Caco-2 (cell line): Measurements from ENCODE around the gene SH3GL2. TPM values are rescaled to one million over a fixed set of nuclear protein-coding genes. Genes with fewer than 3 reads are reported as not detected.

Experiments used
- BruUV-seq: library from RNA; stranded (reverse); fragments of 400-500 nt; replicated peaks from 2 replicates; lab custom pipeline; 2021; lab: Mats Ljungman, UMichigan
- CTCF ChIA-PET: fragments of 300-600 bp; sonication (Branson Sonifier 250); formaldehyde crosslinking; loops from one replicate; lab custom pipeline; 2022; ENCODE audit warnings: antibody characterized with exemption; lab: Charles Lee
- POLR2A ChIA-PET: fragments of 300-600 bp; sonication (Branson Sonifier 250); formaldehyde crosslinking; loops from one replicate; lab custom pipeline; 2022; ENCODE audit warnings: antibody characterized with exemption; lab: Charles Lee
- DNase-seq, 2 experiments: peaks; one replicate each; pipeline versions ENCODE4 v3.0.0 to v3.0.0-alpha.2; 2020 to 2022
- H3K27me3 ChIP-seq: replicated peaks from 2 replicates; pipeline ENCODE4 v1.6.0; 2011; ENCODE audit warnings: low read length; ENCODE audit not compliant: control insufficient read depth, insufficient read depth
- H3K36me3 ChIP-seq: 2 replicates; pipeline ENCODE4 v1.5.1; 2011; ENCODE audit warnings: low read length; ENCODE audit not compliant: control insufficient read depth, insufficient read depth
- H3K4me1 ChIP-seq: fragments of 250-450 bp; sonication (Bioruptor Pico); 2 replicates; pipeline ENCODE4 v1.5.1; 2020; ENCODE audit warnings: mild to moderate bottlenecking
- H3K4me3 ChIP-seq: 2 replicates; pipeline ENCODE4 v1.5.1; 2011; ENCODE audit warnings: low read depth, mild to moderate bottlenecking, control low read depth, low read length
- H3K9me3 ChIP-seq: fragments of 250-450 bp; sonication (Bioruptor Pico); 2 replicates; pipeline ENCODE4 v1.5.1; 2020; ENCODE audit warnings: mild to moderate bottlenecking, moderate library complexity
- H3K27ac Mint-ChIP-seq: one replicate; pipeline ENCODE4 v1.8.0; 2022; ENCODE audit warnings: mixed read lengths; ENCODE audit not compliant: unreplicated experiment
- H3K27me3 Mint-ChIP-seq: one replicate; pipeline ENCODE4 v1.8.0; 2022; ENCODE audit warnings: mixed read lengths; ENCODE audit not compliant: insufficient read depth, unreplicated experiment
- H3K36me3 Mint-ChIP-seq: one replicate; pipeline ENCODE4 v1.8.0; 2022; ENCODE audit warnings: mild to moderate bottlenecking, mixed read lengths; ENCODE audit not compliant: insufficient read depth, unreplicated experiment
- H3K4me1 Mint-ChIP-seq: one replicate; pipeline ENCODE4 v1.8.0; 2022; ENCODE audit warnings: low read depth, mixed read lengths; ENCODE audit not compliant: unreplicated experiment
- H3K4me3 Mint-ChIP-seq: one replicate; pipeline ENCODE4 v1.8.0; 2022; ENCODE audit warnings: mild to moderate bottlenecking, moderate library complexity, mixed read lengths; ENCODE audit not compliant: unreplicated experiment
- H3K9me3 Mint-ChIP-seq: one replicate; pipeline ENCODE4 v1.8.0; 2022; ENCODE audit warnings: mixed read lengths; ENCODE audit not compliant: unreplicated experiment
- CTCF ChIP-seq, 2 experiments: fragments of 200-600 bp in 1 of 2; IDR thresholded peaks; 1 replicate in 1 of 2; 2 replicates in 1 of 2; pipeline versions ENCODE4 v1.5.1 to v1.8.0; 2011 to 2022; ENCODE audit warnings: antibody characterized with exemption in 1 of 2, control low read depth in 1 of 2, inconsistent platforms in 1 of 2, low read depth in 1 of 2, low read length in 1 of 2, mild to moderate bottlenecking in 1 of 2, moderate library complexity in 1 of 2; ENCODE audit not compliant: insufficient read depth in 1 of 2, severe bottlenecking in 1 of 2, unreplicated experiment in 1 of 2
- intact Hi-C: fragments of 100-400 bp; cut with micrococcal nuclease; formaldehyde crosslinking; loops from one replicate; pipeline ENCODE4 v1.10.0; 2022; ENCODE audit not compliant: unreplicated experiment
- total RNA-seq: library from RNA; stranded (reverse); gene quantifications from 2 replicates; pipeline ENCODE4 v1.2.3, GENCODE V29; 2022

SH3GL2 gene
- total RNA-seq, 1 experiment from 2014 or later: not detected

DNA sequence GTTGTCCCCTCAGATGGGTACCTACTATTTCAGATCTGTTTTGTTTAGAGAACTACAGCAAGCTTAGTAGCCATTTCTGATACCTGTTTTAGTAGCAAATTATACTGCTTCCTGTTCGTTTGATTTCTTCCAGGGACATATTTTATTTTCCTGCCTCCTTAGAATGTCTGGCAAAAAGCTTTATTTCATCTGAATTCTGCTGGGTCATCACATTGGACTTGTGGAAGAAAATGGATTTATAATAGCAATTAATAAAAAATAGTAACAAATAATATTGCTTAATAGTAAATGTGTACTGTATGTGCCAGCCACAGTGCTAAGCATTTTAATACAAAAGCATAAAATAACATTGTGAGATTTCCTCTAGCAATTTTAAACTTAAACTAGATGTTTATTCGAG, 79.4 kb downstream of the SH3GL2 start:
- POLR2A ChIA-PET: no interaction called here
- H3K9me3 Mint-ChIP-seq: no peaks in the 10 kb centered on the region
- H3K4me1 Mint-ChIP-seq: no peaks in the 10 kb centered on the region
- H3K4me3 ChIP-seq: no peak overlapping the region
- intact Hi-C loops: loop anchor here (10.0 kb wide), 1 partner anchor 123 kb away; no protein-coding TSS in a partner anchor
- no peaks in the 10 kb centered on the region for H3K27me3 ChIP-seq
- H3K9me3 ChIP-seq: no peaks in the 10 kb centered on the region
- H3K27ac Mint-ChIP-seq: no peak overlapping the region
- no TSS peak for BruUV-seq
- no peak overlapping the region for H3K4me3 Mint-ChIP-seq
- no peaks in the 10 kb centered on the region for H3K4me1 ChIP-seq
- no peak for DNase-seq
- CTCF ChIA-PET: no interaction called here
- H3K27me3 Mint-ChIP-seq: peaks cover 6% of the 10 kb centered on the region
- TF ChIP-seq CTCF (IDR thresholded peaks at IDR 0.05; ENCODE audit: insufficient read depth in 1 of 2, low read depth in 1 of 2, low read length in 1 of 2, severe bottlenecking in 1 of 2, unreplicated experiment in 1 of 2): no peak
- H3K36me3 Mint-ChIP-seq: no peaks in the 10 kb centered on the region
- H3K36me3 ChIP-seq: no peaks in the 10 kb centered on the region

GRCh38 chr9:17660158-17660557, 81.3 kb downstream of the SH3GL2 start:
- Mint-ChIP-seq H3K4me3 (no peak overlapping the region), H3K27ac (no peak overlapping the region), H3K4me1 (no peaks in the 10 kb centered on the region), H3K9me3 (no peaks in the 10 kb centered on the region), H3K36me3 (no peaks in the 10 kb centered on the region), H3K27me3 (peaks cover 3% of the 10 kb centered on the region)
- no peaks in the 10 kb centered on the region for H3K9me3 ChIP-seq
- no peak overlapping the region for H3K4me3 ChIP-seq
- no peaks in the 10 kb centered on the region for H3K27me3 ChIP-seq
- no peak for DNase-seq
- no peak for TF ChIP-seq CTCF (IDR thresholded peaks at IDR 0.05; ENCODE audit: insufficient read depth in 1 of 2, low read depth in 1 of 2, low read length in 1 of 2, severe bottlenecking in 1 of 2, unreplicated experiment in 1 of 2)
- POLR2A ChIA-PET: no interaction called here
- H3K36me3 ChIP-seq: no peaks in the 10 kb centered on the region
- no TSS peak for BruUV-seq
- H3K4me1 ChIP-seq: no peaks in the 10 kb centered on the region
- CTCF ChIA-PET: no interaction called here
- intact Hi-C loops: no loop called here

DNA sequence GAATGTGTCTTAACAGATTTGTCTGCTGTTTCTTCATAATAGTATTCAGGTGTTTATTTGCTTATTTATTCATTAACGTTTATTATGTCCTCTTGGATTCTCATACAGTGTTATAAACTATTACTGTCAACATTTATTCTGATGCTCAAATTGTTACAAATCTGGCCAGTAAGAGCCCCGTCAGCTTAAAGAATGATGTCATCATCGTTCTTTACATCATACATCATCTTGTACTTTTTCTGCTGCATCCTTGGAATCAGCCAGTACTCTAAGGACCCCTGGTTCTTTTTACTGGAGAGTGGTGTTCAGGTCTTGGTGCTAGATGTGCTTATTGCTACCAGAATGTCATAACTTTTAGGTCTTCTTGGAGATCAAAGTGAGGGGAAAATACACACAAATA, 86.6 kb downstream of the SH3GL2 start:
- POLR2A ChIA-PET: no interaction called here

More for the DNA sequence above, 86.6 kb downstream of the SH3GL2 start:
- Mint-ChIP-seq H3K4me1 (no peaks in the 10 kb centered on the region), H3K27ac (no peak overlapping the region), H3K9me3 (no peaks in the 10 kb centered on the region), H3K27me3 (peaks cover 3% of the 10 kb centered on the region), H3K36me3 (no peaks in the 10 kb centered on the region), H3K4me3 (no peak overlapping the region)
- TF ChIP-seq CTCF (IDR thresholded peaks at IDR 0.05; ENCODE audit: insufficient read depth in 1 of 2, low read depth in 1 of 2, low read length in 1 of 2, severe bottlenecking in 1 of 2, unreplicated experiment in 1 of 2): no peak
- no peak for DNase-seq
- Histone ChIP-seq H3K27me3 (no peaks in the 10 kb centered on the region), H3K4me1 (no peaks in the 10 kb centered on the region), H3K9me3 (no peaks in the 10 kb centered on the region), H3K36me3 (no peaks in the 10 kb centered on the region), H3K4me3 (no peak overlapping the region)
- CTCF ChIA-PET: no interaction called here
- no TSS peak for BruUV-seq
- intact Hi-C loops: no loop called here
